K562 (cell line): Measurements from ENCODE around the gene JSRP1. TPM values are rescaled to one million over a fixed set of nuclear protein-coding genes. Genes with fewer than 3 reads are reported as not detected.

Source experiments
- ATAC-seq: fragments of 200-7000 bp; cut with Tn5 transposase; 3 replicates; pipeline ENCODE4 v1.9.1; 2020; ENCODE audit warnings: moderate library complexity
- BruUV-seq: library from RNA; stranded (reverse); fragments of 400-500 nt; replicated peaks from 2 replicates; lab custom pipeline; 2021; lab: Mats Ljungman, UMichigan
- CTCF ChIA-PET: fragments of 300-600 bp; formaldehyde crosslinking; extraction: SDS; loops from one replicate; lab custom pipeline; 2021; ENCODE audit warnings: low intra/inter-chr PET ratio; lab: Yijun Ruan, JAX
- POLR2A ChIA-PET: fragments of 300-600, 350-650 bp; sonication (Branson Sonifier 250); formaldehyde crosslinking; extraction: SDS; loops from one replicate; lab custom pipeline; 2021; ENCODE audit warnings: antibody characterized with exemption, inconsistent platforms; lab: Yijun Ruan, JAX
- DNase-seq, 4 experiments: peaks; one replicate each; pipeline versions ENCODE4 v3.0.0 to v3.0.0-alpha.2; 2011 to 2018; ENCODE audit warnings: low spot score in 3 of 4, mixed read lengths in 3 of 4; ENCODE audit errors: extremely low read depth in 1 of 4
- FAIRE-seq: peaks from 2 replicates; lab custom pipeline; 2011; peaks lifted over from hg19 to GRCh38; lab: Jason Lieb, UNC
- H2AFZ ChIP-seq: 2 replicates; pipeline ENCODE4 v1.6.0; 2011; ENCODE audit warnings: low read depth, low read length, control low read depth, inconsistent platforms
- H3K27ac ChIP-seq: fragments of 200-600 bp; 3 replicates; pipeline ENCODE4 v1.8.0; 2011; ENCODE audit warnings: low read depth, mild to moderate bottlenecking, control low read depth, inconsistent platforms, low read length, moderate library complexity, mixed read lengths; ENCODE audit errors: extremely low read depth
- H3K27me3 ChIP-seq, 2 experiments: fragments of 300-600 bp in 1 of 2; 2 replicates in 1 of 2; 3 replicates in 1 of 2; pipeline versions ENCODE4 v1.6.0 to v1.8.0; 2011; ENCODE audit warnings: inconsistent platforms in 2 of 2, low read length in 2 of 2, mild to moderate bottlenecking in 1 of 2, mixed read lengths in 1 of 2, moderate library complexity in 1 of 2; ENCODE audit not compliant: control insufficient read depth in 2 of 2, insufficient read depth in 2 of 2
- H3K36me3 ChIP-seq: fragments of 300-600 bp; 3 replicates; pipeline ENCODE4 v1.8.0; 2011; ENCODE audit warnings: mild to moderate bottlenecking, low read length, inconsistent platforms; ENCODE audit not compliant: control insufficient read depth, insufficient read depth
- H3K4me1 ChIP-seq, 2 experiments: fragments of 200-600 bp in 1 of 2; replicated peaks in 1 of 2; 2 replicates in 1 of 2; 3 replicates in 1 of 2; pipeline versions ENCODE4 v1.5.1 to v1.8.0; 2011; ENCODE audit warnings: inconsistent platforms in 2 of 2, low read length in 2 of 2, mild to moderate bottlenecking in 1 of 2, mixed read lengths in 1 of 2, moderate library complexity in 1 of 2; ENCODE audit not compliant: control insufficient read depth in 2 of 2, insufficient read depth in 2 of 2
- H3K4me2 ChIP-seq: 2 replicates; pipeline ENCODE4 v1.6.1; 2011; ENCODE audit warnings: low read length, control low read depth, inconsistent platforms, mixed read lengths; ENCODE audit not compliant: insufficient read depth
- H3K4me3 ChIP-seq: fragments of 200-600 bp; sonication (generic), shearing (Covaris generic); 2 replicates; pipeline ENCODE4 v1.5.1; 2016; ENCODE audit warnings: control low read depth, inconsistent platforms
- H3K79me2 ChIP-seq: fragments of 200-600 bp; 3 replicates; pipeline ENCODE4 v1.8.0; 2011; ENCODE audit warnings: low read length, inconsistent platforms; ENCODE audit not compliant: control insufficient read depth, insufficient read depth
- H3K9ac ChIP-seq, 2 experiments: 2 replicates each; pipeline versions ENCODE4 v1.6.0 to v1.6.1; 2011; ENCODE audit warnings: low read depth in 2 of 2, low read length in 2 of 2, control low read depth in 1 of 2, inconsistent platforms in 1 of 2, mild to moderate bottlenecking in 1 of 2, mixed read lengths in 1 of 2; ENCODE audit not compliant: insufficient read depth in 1 of 2
- H3K9me1 ChIP-seq: one replicate; pipeline ENCODE4 v1.6.0; 2011; ENCODE audit warnings: inconsistent platforms, mild to moderate bottlenecking, low read length, moderate library complexity; ENCODE audit not compliant: control insufficient read depth, insufficient read depth
- H3K9me3 ChIP-seq: replicated peaks from 2 replicates; pipeline ENCODE4 v1.5.1; 2011; ENCODE audit warnings: low read depth, low read length, inconsistent platforms; ENCODE audit not compliant: control insufficient read depth, insufficient read depth
- H4K20me1 ChIP-seq: replicated peaks from 2 replicates; pipeline ENCODE4 v1.6.1; 2011; ENCODE audit warnings: low read length, inconsistent platforms, mixed read lengths; ENCODE audit not compliant: control insufficient read depth, insufficient read depth
- POLR2G ChIP-seq: fragments of 200-400 bp; formaldehyde crosslinking; IDR thresholded peaks from 2 replicates; pipeline ENCODE4 v1.6.1; 2017; ENCODE audit warnings: low read depth, mild to moderate bottlenecking, antibody characterized with exemption, low read length, moderate library complexity
- RBM22 ChIP-seq: fragments of 200-400 bp; formaldehyde crosslinking; IDR thresholded peaks from 2 replicates; pipeline ENCODE4 v1.6.1; 2018; ENCODE audit warnings: low read length, low read depth; ENCODE audit not compliant: poor library complexity, severe bottlenecking
- THRAP3 ChIP-seq: fragments of 450-650 bp; IDR thresholded peaks from 2 replicates; pipeline ENCODE4 v1.6.1; 2016; ENCODE audit warnings: mild to moderate bottlenecking, inconsistent platforms, borderline replicate concordance
- ZFX ChIP-seq: sonication (generic); formaldehyde crosslinking; IDR thresholded peaks from 2 replicates; pipeline ENCODE4 v1.8.0; 2022; ENCODE audit warnings: mild to moderate bottlenecking, missing genetic modification reagents, moderate library complexity
- WGBS: fragments of 100-300 bp; shearing (Covaris generic); methylation state at CpG from one replicate; pipeline ENCODE4 v1.1.6; 2016; ENCODE audit warnings: low coverage, mixed read lengths; ENCODE audit not compliant: insufficient coverage; ENCODE audit errors: missing lambda C conversion rate; 5-methylcytosine and 5-hydroxymethylcytosine counted together
- in situ Hi-C: fragments of 300-500 bp; cut with MboI; formaldehyde crosslinking; loops from 4 replicates; pipeline ENCODE4 v1.15.0; 2018; ENCODE audit warnings: inconsistent platforms, mixed read lengths
- intact Hi-C: fragments of 100-400 bp; cut with micrococcal nuclease; formaldehyde crosslinking; loops from 2 replicates; pipeline ENCODE4 v1.14.2; 2022
- polyA plus RNA-seq, 8 experiments: library from polyadenylated mRNA; depleted of rRNA in 4 of 8; stranded (reverse) in 5 of 8; unstranded in 3 of 8; fragments of >200 nt; fragmentation: Nextera tagmentation in 2 of 8; fragmentation: Illumina TruSeq in 1 of 8; extraction: Ambion mirVana in 2 of 8; extraction: Trizol in 1 of 8; gene quantifications; 2 replicates each; pipeline versions ENCODE4 v1.2.1 to v1.2.3, GENCODE V29; 2011 to 2014; ENCODE audit warnings: inconsistent platforms in 1 of 8, missing spikeins in 1 of 8
- total RNA-seq, 7 experiments: library from RNA; depleted of rRNA in 6 of 7; stranded (reverse); fragments of >200 nt in 6 of 7; fragmentation: Illumina TruSeq in 2 of 7; extraction: Trizol in 2 of 7; gene quantifications; 2 replicates each; pipeline versions ENCODE4 v1.2.1 to v1.2.3, GENCODE V29; 2011 to 2021; ENCODE audit warnings: low replicate concordance in 1 of 7
- TF ChIP-seq, protein P1 (sequence below): sonication (generic); formaldehyde crosslinking; IDR thresholded peaks from 2 replicates; pipeline ENCODE4 v1.9.0; 2022; ENCODE audit warnings: mild to moderate bottlenecking, missing genetic modification reagents
- TF ChIP-seq, protein P2 (sequence below): fragments of 450-650 bp; IDR thresholded peaks from 2 replicates; pipeline ENCODE4 v1.6.1; 2017; ENCODE audit warnings: antibody characterized with exemption, mild to moderate bottlenecking

The JSRP1 gene
- total and polyA plus RNA-seq, 9 of the 15 experiments (the other 6 are each of a cell fraction or from before 2014, with no cell fraction given), result 0.08 to 1.2 (median 0.51) TPM; not detected in 4

DNA sequence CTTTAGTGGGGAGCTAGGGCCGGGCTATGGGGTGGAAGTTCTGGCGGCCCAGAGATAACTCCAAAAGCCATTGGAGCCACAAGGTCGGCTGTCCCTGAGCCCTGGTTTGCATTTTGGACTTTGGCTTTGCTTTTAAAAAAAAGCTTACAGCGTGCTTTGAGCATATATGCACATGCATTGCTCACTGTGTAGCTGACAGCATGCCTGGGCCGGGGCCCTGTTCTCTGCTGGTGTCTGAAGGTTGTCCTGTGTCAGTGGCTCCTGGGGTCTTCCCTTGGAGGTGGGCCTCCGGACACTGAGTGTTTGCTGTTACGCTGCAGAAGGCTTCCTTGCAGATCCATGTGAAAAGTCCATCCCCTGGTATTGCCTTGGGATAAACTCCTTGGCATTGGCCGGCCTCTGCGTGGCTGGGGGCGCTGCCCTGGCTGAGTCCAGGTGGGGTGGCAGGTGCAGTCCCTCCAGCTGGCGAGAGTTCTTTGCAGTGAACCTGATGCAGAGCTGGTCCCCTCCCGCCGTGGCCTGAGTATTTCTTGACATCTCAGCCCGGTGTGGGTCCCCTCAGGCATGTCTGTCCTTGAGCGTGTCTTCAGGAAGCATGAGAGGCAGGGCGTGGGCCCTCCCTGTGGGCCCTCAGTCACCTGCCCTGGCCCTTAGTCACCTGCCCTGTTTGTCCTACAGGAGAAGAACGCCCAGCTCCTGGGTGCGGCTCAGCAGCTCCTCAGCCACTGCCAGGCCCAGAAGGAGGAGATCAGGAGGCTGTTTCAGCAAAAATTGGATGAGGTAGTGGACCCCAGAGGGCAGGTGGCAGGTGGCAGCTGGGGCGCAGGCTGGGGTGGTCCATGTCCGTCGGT lies 43.1 kb downstream of the JSRP1 start:
- Histone ChIP-seq H3K4me2 (no peak overlapping the region), H3K4me1 (peaks cover 0 to 49% of the 10 kb centered on the region in 2 experiments; a peak in 3 of 5 replicates)
- in situ Hi-C loops, result no loop called here

DNA sequence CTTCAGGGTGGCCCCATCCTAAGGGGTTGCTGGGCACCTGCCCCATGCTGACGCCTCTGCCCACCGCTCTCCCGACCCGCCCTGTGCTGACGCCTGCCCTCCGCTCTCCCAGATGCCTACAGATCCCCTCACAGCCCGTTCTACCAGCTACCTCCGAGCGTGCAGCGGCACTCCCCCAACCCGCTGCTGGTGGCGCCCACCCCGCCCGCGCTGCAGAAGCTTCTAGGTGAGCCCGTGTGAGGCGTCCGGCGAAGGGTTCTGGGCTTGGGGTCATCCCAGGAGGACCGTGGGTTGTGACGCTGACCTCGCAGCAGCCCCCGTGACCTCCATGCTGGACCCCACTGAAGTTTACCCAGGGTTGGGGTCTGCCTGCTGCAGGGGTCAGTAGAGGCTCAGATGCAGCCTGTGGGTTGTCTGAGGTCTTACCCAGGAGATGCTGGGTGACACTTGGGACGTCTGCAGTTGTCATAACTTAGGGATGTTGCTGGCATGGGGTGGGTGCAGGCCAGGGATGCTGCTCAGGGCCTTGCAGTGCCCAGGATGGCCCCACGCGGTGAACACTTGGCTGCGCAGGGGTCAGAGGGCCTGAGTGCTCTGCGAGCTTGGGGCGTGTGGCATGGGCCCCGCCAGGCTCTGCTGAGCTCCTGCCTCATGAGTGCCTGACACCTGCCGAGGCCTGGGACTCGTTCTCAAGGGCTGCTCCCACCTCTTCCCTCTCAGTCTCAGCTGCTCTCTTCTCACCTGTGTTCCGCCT lies 45.1 kb downstream of the JSRP1 start:
- ChIA-PET POLR2A (interaction anchor here (0.6 kb wide), 1 partner anchor 316 kb away, joined by 3 read pairs; no protein-coding TSS in a partner anchor), CTCF (no interaction called here)
- BruUV-seq, result no TSS peak
- Histone ChIP-seq H2AFZ (no peak overlapping the region), H3K36me3 (peaks cover 98% of the 10 kb centered on the region; the same call in 2 of the 3 replicates), H3K4me1 (peaks cover 0 to 58% of the 10 kb centered on the region in 2 experiments; a peak in 3 of 5 replicates), H3K4me3 (no peak overlapping the region), H3K9ac (peak overlapping the region in 1 of 2 experiments; percentile 68; a peak in 2 of 4 replicates), H3K27ac (no peak overlapping the region; the same call in 2 of the 3 replicates), H3K27me3 (no peaks in the 10 kb centered on the region), H3K9me1 (no peaks in the 10 kb centered on the region), H3K9me3 (no peaks in the 10 kb centered on the region), H3K4me2 (no peak overlapping the region), H4K20me1 (0 out of 2 replicates have a peak, but pooled peaks cover 9% of the 10 kb centered on the region), H3K79me2 (no peaks in the 10 kb centered on the region)
- in situ Hi-C loops (no loop called here), intact Hi-C loops (no loop called here)
- no peak for DNase-seq
- WGBS, result 96% methylated on average over 26 of the region's 33 CpGs
- TF ChIP-seq, protein P1, sequence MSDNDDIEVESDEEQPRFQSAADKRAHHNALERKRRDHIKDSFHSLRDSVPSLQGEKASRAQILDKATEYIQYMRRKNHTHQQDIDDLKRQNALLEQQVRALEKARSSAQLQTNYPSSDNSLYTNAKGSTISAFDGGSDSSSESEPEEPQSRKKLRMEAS, result no peak
- TF ChIP-seq RBM22, result peak; percentile 80
- TF ChIP-seq POLR2G, result 0 out of 2 replicates have a peak, but pooled peaks have one; percentile 30
- TF ChIP-seq, protein P2, sequence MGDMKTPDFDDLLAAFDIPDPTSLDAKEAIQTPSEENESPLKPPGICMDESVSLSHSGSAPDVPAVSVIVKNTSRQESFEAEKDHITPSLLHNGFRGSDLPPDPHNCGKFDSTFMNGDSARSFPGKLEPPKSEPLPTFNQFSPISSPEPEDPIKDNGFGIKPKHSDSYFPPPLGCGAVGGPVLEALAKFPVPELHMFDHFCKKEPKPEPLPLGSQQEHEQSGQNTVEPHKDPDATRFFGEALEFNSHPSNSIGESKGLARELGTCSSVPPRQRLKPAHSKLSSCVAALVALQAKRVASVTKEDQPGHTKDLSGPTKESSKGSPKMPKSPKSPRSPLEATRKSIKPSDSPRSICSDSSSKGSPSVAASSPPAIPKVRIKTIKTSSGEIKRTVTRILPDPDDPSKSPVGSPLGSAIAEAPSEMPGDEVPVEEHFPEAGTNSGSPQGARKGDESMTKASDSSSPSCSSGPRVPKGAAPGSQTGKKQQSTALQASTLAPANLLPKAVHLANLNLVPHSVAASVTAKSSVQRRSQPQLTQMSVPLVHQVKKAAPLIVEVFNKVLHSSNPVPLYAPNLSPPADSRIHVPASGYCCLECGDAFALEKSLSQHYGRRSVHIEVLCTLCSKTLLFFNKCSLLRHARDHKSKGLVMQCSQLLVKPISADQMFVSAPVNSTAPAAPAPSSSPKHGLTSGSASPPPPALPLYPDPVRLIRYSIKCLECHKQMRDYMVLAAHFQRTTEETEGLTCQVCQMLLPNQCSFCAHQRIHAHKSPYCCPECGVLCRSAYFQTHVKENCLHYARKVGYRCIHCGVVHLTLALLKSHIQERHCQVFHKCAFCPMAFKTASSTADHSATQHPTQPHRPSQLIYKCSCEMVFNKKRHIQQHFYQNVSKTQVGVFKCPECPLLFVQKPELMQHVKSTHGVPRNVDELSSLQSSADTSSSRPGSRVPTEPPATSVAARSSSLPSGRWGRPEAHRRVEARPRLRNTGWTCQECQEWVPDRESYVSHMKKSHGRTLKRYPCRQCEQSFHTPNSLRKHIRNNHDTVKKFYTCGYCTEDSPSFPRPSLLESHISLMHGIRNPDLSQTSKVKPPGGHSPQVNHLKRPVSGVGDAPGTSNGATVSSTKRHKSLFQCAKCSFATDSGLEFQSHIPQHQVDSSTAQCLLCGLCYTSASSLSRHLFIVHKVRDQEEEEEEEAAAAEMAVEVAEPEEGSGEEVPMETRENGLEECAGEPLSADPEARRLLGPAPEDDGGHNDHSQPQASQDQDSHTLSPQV, result no peak
- FAIRE-seq, result no peak
- ATAC-seq, result no peak

More for the DNA sequence above, 43.1 kb downstream of the JSRP1 start:
- 0 out of 2 replicates have a peak, but pooled peaks cover 9% of the 10 kb centered on the region for H4K20me1 ChIP-seq
- BruUV-seq, result no TSS peak
- ChIA-PET CTCF (no interaction called here), POLR2A (interaction anchor here (0.8 to 1.2 kb wide), 3 partner anchors 9 to 22 kb away, joined by 3 to 8 read pairs (median 3); no protein-coding TSS in a partner anchor)
- no peak overlapping the region for H3K27ac ChIP-seq
- 95% methylated on average over 17 of the region's 21 CpGs for WGBS
- intact Hi-C loops, result no loop called here
- no peaks in the 10 kb centered on the region for H3K79me2 ChIP-seq
- no peak overlapping the region; a peak in 1 of 4 replicates for H3K9ac ChIP-seq
- no peaks in the 10 kb centered on the region for H3K9me1 ChIP-seq
- DNase-seq (no peak), ATAC-seq (no peak), FAIRE-seq (no peak)
- H3K9me3 ChIP-seq, result no peaks in the 10 kb centered on the region
- H2AFZ ChIP-seq, result no peak overlapping the region
- H3K36me3 ChIP-seq, result peaks cover 99% of the 10 kb centered on the region; the same call in 2 of the 3 replicates
- TF ChIP-seq THRAP3 (no peak), ZFX (CRISPR knock-in tag) (peak; percentile 4; the same call in 1 of the 2 replicates)
- H3K27me3 ChIP-seq, result no peaks in the 10 kb centered on the region
- H3K4me3 ChIP-seq, result no peak overlapping the region
